ENCODE measurements around the gene CD19. TPM values are rescaled to one million over a fixed set of nuclear protein-coding genes. Genes with fewer than 3 reads are reported as not detected.
"Not testable (repeated sequence)": the region's sequence is repeated elsewhere in the genome, so short reads cannot be mapped to it uniquely, and the experiment has no call there.

Gene CD19
- polyA plus RNA-seq, 4 donors, result 2.9 to 5.8 (median 4.4) TPM

DNA sequence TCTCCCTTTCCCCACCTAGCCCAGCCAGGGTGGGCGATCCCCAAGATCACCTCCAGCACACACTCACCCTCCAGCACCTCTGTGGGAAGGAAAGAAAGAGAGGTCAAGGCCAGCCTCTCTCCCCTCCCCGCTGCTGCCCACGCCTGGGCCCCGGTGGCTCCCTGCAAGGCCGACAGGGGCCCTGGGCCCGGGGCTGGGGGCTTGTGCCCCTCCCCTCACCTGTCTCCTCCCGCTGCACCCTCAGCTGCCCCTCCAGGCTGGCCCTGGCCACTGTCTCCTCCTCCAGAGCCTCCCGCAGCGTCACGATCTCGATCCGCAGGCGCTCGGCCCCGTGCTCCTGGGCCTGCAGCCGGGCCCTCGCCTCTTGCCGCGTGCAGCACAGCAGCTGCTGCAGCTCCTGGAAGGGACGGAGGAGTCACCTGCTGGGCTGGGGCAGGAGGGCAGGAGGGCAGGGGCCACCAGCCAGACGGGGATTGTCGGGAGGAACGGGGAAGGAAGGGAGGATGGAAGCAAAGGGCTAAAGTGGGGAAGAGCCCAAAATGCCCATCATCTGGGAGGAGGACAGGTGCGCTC, 25.9 kb upstream of the CD19 start:
- DNase-seq (ENCODE audit: low read depth in 4 of 4, low spot score in 2 of 4), result no peak

DNA sequence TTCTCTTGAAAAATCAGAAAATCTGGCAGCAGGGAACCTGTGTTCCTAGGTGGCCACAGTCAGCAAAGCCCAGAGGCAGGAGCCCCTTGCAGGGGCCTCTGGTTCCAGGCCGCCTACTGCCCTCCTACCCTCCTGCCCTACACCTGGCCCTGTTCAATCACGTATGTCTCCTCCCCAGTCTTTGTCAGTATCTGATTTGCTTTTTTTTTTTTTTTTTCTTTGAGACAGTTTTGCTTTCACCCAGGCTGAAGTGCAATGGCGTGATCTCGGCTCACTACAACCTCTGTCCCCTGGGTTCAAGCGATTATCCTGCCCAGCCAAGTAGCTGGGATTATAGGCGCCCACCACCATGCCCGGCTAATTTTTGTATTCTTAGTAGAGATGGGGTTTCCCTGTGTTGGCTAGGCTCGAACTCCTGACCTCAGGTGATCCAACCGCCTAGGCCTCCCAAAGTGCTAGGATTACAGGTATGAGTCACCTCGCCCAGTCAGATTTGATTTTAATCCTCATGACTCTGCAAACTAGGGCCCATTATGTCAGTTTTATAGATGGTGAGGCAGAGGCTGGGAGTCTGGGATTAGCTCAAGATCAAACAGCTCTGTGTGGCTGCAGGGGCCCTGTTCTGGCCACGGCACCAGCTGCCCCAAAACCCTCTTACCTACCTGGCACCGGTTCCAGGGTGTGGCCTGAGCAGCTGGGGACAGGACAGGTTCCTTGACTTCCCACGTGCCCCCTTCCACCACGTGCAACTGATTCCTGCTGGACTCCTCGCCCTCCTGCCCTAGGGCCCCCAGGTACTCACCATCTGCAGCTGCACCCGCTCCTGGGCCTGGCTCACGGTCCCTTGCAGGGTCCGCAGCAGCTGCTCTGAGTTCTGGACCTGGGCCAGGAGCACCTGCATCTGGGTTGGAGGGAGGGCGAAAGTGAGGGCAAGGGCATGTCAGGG, 21.4 kb upstream of the CD19 start:
- no peak for DNase-seq (ENCODE audit: low read depth in 4 of 4, low spot score in 2 of 4)

DNA sequence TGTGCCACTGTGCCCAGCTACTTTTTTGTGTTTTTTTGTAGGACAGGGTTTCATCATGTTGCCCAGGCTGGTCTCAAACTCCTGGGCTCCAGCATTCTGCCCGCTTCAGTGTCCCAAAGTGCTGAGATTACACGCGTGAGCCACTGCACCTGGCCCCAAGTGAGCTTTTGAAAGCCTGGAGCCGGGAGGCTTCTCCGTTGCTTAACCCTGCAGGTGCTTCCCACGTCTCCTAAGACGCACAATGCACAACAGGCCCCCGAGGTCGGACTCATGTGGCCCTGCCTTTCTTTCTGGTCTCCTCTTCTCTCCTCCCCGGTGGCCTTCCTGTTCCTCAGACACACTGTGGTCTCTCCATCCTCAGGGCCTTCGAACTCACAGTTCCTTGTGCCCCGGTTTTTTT, 19.2 kb upstream of the CD19 start:
- DNase-seq (ENCODE audit: low read depth in 4 of 4, low spot score in 2 of 4), result no peak

DNA sequence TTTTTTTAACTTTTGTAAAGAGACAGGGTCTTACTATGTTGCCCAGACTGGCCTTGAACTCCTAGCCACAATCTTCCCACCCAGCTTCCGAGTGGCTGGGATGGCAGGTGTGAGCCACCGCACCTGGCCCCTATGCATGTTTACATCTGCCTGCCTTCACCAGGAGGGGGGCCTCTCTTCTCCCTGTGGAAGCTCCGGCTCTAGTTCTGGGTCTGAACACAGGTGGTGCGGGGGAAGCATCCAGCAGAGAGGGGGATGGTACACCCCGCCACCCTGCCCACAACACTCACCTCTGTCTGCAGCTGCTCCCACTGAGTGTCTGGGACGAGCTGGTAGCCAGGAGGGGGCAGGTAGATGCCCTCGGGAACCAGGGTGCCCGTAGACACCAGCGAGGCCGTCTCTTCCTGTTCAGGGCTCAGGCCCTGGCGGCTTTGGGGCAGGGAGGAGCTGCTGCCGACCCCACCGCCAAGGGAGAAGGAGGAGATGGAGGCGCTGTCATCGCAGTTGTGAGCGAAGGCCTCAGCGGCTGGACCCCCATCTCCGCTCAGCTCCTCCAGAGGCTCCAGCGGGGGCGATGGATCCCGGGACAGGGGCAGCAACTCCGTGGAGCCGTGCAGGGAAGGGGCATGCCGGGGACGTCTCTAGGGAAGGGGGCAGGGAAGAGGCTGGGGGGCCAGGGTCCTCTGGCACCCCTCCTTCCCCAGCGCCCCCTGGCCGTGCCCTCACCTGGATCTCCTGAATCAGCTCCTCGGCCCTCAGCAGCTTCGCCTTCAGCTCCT, 17.6 kb upstream of the CD19 start:
- DNase-seq (ENCODE audit: low read depth in 4 of 4, low spot score in 2 of 4), result no peak

DNA sequence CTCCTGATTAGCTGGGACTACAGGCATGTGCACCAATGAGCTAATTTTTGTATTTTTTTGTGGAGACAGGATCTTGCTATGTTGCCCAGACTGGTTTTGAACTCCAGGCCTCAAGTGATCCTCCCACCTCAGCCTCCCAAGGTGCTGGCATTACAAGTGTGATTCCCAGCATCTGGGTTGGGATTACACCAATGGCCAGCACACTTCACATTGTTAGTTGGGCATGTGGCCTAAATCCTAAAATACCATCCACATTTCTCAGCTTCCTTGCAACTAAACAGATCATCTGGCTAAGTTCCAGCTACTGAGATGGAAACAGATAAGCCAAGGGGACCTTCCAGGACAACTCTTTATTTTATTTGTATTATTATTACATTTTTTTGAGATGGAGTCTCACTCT, 16.6 kb upstream of the CD19 start:
- DNase-seq (ENCODE audit: low read depth in 4 of 4, low spot score in 2 of 4), result no peak

DNA sequence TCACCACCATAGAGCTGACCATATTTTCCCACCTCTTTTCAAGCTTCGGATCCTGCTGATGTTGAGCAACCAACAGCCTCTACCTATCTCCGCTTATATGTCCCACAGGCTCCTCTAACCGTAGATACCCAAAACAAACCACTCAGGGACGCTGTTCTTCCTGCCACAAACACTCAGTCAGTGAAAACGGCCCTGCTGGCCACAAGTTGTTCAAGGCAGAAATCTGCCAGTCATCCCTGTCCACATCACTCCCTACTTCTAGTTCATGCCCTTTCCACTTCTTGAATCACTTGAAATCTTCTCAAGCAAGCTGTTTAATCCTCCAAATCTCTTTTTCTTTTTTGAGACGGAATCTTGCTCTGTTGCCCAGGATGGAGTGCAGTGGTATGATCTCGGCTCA, 14.7 kb upstream of the CD19 start:
- no peak for DNase-seq (ENCODE audit: low read depth in 4 of 4, low spot score in 2 of 4)

DNA sequence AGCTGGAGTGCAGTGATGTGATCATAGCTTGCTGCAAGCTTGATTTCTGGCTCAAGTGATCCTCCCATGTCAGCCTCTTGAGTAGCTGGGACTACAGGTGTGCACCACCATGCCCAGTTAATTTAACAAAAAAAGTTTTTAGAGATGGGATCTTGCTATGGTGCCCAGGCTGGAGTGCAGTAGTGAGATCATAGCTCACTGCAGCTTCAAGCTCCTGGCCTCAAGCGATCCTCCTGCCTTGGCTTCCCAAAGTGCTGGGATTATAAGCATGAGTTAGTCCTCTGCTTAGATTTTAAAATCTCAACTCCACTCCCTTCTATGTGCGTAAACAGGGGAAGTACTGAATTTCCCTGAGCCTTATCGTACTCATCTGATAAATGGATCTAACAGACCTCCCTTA, 13.1 kb upstream of the CD19 start:
- no peak for DNase-seq (ENCODE audit: low read depth in 4 of 4, low spot score in 2 of 4)

DNA sequence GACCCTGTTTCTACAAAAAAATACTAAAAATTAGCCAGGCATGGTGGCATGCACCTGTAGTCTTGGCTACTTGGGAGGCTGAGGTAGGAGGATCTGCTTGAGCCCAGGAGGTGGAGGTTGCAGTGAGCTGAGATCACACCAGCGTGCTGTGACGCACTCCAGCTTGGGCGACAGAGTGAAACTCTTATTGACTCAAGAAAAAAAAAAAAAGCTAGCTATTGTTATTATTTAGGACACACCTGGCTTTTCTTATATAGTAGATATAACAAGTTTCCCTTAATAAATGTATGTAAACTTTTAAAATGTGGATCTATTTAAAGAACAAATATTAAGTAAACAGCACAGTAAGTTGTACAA, 8.6 kb upstream of the CD19 start:
- no peak for DNase-seq (ENCODE audit: low read depth in 4 of 4, low spot score in 2 of 4)

DNA sequence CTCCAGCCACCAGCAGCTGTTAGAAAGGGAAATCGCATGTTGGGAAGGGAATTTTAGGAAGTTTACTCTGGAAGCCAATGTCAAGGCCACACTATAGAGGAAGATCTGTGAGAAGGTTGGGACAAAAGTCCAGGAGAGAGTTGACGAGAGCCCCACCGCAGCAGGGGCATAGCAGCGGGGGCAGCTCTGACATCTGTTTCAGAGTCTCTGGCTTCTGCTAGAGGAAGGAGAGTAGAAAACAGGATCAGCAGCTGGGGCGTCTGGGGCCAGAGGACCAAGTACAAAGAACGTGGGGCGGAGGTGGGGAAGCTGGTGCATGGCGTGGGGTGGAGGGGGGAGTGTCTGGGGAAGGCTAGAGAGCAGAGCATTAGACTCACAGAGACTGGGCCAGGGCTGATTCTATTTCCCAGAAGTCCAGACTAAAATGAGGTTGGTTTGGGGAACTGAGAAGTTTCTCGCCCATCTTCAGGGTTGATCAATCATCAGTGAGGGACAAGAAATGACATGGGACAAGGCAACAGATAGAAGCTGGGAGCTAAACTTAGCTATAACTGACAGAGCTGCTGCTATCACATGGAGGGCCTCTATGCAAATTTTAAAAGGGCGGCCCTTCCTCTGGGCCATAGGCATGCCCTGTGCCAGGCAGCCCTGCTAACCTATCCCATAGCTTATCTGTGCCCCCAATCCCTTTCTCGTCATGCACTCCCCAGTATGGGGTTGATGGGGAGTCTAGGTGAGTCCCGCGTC, 7.9 kb upstream of the CD19 start:
- no peak for DNase-seq (ENCODE audit: low read depth in 4 of 4, low spot score in 2 of 4)

DNA sequence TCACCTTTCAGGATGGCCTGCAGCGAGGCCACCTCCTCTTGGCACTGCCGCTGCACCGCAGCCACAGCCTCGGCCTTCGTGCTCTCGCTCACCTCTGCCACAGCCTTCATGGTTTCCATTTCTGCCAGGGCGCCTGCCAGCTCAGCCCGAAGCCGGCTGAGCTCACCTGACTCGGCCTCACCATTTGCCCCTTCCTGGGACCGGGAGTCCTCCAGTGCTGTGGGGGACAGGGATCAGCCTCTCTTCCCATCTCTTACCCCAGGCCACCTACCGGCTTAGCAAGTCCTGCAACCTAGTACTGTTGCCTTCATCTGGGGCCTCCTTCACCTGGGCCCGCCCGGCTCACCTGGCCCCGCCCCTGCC, 7.4 kb upstream of the CD19 start:
- DNase-seq (ENCODE audit: low read depth in 4 of 4, low spot score in 2 of 4), result no peak

DNA sequence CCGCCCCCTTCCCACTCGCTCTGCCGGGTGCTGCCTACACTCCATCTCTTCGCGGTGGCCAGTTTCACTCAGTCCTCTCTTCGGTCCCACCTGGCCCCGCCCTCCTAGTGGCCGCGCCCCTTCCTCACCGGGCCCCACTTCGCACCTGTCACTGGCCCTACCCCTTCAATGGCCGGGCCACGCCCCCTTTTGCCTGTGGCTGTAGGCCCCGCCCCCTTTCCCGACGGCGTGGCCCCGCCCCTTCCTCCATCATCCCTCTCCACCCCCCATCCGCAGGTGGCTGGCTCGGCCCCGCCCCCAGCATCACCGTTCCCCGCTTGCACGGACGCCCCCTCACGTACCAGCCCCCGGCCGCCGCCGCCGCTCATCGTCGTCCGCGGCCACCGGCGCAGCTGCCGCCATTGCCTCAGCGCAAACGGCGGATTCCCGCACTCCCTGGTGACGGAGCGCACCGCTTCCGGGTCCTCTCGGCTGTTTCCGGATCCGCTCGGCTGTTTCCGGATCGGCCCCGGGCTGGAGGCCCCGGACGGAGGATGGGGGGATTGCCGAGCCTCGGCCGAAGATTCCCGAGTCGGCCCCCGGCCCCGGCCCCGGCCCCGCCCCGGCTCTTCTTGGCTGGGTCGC, 6.9 kb upstream of the CD19 start, which contains the start of gene RABEP2:
Gene RABEP2, minus strand, starts transcription at position 477 of the 624 bp plus-strand sequence. Its CDS starts 75 bp downstream, at position 402.
- peak in 3 of 4 donors; percentile 81 to 84 (median 82) for DNase-seq (ENCODE audit: low read depth in 4 of 4, low spot score in 2 of 4)

DNA sequence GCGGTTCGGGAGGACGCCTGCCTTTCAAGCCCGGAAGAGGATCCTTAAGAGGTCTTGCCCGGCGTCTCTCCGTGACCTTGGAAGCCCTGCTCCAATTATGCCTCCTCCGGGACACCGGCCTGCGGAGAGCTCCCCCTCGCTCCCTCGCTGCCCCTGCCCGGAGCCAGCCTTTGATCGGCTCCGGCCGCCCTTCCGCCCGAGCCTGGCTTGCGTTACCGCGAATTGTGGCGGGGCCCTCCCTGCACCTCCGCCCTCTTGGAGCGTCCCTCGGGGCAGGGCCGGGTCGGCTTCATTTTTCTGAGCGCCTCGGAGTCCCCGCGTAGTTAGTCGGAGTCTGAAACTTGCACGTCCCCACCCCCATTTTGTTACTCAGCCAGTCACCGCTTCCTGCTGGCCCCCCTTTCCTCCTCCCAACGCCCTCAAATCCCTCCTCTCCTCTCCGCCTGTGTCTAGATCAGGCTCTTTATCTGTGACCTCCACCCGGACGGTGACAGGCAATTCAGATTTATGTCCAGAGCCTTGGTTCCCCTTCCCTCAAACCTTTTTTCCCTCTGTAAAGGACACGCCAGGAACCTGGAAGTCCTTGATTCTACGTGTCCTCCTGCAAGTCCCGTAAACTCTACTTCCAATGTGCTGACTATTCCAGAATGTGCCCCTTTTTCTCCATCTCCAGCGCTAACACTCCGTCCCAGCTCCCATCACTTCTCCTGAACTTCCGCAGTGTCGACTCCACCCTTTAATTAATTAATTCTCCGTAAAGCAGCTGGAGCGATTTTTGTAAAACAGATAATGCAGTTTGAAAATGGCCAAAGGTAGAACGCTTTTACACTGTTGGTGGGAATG, 6.2 kb upstream of the CD19 start:
- DNase-seq (ENCODE audit: low read depth in 4 of 4, low spot score in 2 of 4), result peak; percentile 75 to 81 (median 77)

DNA sequence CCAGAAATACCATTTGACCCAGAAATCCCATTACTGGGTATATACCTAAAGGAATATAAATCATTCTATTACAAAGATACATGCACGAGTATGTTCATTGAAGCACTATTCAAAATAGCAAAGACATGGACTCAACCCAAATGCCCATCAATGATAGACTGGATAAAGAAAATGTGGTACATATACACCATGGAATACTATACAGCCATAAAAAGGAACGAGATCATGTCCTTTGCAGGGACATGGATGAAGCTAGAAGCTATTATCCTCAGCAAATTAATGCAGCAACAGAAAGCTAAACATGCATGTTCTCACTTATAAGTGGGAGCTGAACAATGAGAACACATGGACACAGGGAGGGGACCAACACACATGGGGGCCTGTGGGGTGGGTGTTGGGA, 5.5 kb upstream of the CD19 start:
- DNase-seq (ENCODE audit: low read depth in 4 of 4, low spot score in 2 of 4), result not testable (repeated sequence)

DNA sequence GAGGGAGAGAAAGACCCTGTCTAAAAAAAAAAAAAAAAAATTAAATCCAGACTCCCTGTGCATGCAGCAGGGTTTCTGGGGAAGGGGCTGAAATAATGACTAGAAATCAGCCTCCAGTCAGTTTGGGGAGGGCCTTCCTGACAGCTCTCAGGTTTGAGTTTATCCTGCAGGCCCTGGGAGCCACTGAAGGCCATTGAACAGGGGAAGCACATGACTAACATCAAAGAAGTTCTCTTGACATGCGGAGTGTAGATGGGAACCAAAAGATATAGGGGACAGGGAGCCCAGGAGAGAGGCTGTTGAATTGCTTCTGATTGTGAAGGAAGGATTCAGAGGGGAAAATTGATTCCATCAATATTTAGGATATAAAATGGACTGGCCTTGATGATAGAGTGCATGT, 4.0 kb upstream of the CD19 start:
- no peak for DNase-seq (ENCODE audit: low read depth in 4 of 4, low spot score in 2 of 4)

DNA sequence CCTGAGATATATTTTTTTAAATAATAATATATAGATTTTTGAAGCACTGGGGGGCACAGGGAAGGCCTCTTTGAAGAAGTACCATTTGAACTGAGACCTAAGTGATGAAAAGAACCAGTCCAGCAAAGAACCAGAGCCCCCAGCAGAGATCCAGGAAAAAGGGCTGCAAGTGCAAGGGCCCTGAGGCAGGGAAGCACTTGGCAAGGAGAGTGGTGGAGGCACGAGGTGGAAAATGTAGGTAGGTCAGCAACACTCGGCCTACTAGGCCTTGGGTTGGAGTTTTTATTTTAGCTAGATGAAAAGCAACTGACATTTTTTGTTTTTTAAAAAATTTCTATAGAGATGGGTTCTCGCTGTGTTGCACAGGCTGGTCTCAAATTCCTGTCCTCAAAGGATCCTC, 1.6 kb upstream of the CD19 start:
- no peak for DNase-seq (ENCODE audit: low read depth in 4 of 4, low spot score in 2 of 4)

DNA sequence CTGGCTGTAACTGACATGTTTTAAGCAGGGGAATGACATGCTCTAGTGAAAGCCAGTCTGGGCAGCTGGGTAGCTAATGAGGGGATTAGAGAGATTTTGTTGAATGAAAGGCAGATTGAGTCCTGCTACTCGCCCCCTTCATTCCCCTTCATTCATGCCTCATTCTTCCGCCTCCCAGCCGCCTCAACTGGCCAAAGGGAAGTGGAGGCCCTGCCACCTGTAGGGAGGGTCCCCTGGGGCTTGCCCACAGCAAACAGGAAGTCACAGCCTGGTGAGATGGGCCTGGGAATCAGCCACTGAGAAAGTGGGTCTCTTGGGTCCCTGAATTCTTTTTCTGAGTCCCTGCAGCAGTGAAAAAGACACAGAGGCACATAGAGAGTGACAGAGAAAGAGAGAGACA, 1.1 kb upstream of the CD19 start:
- no peak for DNase-seq (ENCODE audit: low read depth in 4 of 4, low spot score in 2 of 4)

DNA sequence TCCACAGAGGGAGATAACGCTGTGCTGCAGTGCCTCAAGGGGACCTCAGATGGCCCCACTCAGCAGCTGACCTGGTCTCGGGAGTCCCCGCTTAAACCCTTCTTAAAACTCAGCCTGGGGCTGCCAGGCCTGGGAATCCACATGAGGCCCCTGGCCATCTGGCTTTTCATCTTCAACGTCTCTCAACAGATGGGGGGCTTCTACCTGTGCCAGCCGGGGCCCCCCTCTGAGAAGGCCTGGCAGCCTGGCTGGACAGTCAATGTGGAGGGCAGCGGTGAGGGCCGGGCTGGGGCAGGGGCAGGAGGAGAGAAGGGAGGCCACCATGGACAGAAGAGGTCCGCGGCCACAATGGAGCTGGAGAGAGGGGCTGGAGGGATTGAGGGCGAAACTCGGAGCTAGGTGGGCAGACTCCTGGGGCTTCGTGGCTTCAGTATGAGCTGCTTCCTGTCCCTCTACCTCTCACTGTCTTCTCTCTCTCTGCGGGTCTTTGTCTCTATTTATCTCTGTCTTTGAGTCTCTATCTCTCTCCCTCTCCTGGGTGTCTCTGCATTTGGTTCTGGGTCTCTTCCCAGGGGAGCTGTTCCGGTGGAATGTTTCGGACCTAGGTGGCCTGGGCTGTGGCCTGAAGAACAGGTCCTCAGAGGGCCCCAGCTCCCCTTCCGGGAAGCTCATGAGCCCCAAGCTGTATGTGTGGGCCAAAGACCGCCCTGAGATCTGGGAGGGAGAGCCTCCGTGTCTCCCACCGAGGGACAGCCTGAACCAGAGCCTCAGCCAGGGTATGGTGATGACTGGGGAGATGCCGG, 769 bp downstream of the CD19 start:
- no peak for DNase-seq (ENCODE audit: low read depth in 4 of 4, low spot score in 2 of 4)

DNA sequence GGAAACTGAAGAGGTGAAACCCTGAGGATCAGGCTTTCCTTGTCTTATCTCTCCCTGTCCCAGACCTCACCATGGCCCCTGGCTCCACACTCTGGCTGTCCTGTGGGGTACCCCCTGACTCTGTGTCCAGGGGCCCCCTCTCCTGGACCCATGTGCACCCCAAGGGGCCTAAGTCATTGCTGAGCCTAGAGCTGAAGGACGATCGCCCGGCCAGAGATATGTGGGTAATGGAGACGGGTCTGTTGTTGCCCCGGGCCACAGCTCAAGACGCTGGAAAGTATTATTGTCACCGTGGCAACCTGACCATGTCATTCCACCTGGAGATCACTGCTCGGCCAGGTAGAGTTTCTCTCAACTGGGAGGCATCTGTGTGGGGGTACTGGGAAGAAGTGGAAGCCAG, 1.4 kb downstream of the CD19 start:
- no peak for DNase-seq (ENCODE audit: low read depth in 4 of 4, low spot score in 2 of 4)

DNA sequence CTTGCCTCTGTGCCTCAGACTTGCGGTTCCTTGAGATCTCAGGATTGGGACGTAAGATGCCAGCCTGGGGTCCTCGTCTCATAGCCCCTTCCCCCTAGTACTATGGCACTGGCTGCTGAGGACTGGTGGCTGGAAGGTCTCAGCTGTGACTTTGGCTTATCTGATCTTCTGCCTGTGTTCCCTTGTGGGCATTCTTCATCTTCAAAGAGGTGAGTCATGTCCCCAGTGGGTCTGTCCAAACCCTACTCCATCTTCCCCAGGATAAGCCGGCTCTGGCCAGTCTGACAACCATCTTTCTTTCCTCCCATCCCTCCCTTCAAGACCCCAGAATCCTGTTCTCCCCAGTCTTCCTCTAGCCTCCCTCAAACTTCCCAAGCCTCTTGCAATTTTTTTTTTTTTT, 3.6 kb downstream of the CD19 start:
- DNase-seq (ENCODE audit: low read depth in 4 of 4, low spot score in 2 of 4), result no peak

All from left renal cortex interstitium (tissue), 4 donors.